ENCODE measurements around the gene NOS1.

NOS1 gene

GRCh38 chr12:117361347-117361751 lies at the start of gene NOS1:
Gene NOS1 (minus strand): TSS chr12:117361626. CDS start chr12:117331069, 30,557 bp downstream.
- TF ChIP-seq CTCF (IDR thresholded peaks at IDR 0.05; ENCODE audit: extremely low read depth, missing control alignments), result no peak
- no peak for DNase-seq (ENCODE audit: low spot score)

- TF ChIP-seq CTCF (IDR thresholded peaks at IDR 0.05; ENCODE audit: extremely low read depth, missing control alignments), result no peak
- no peak for DNase-seq (ENCODE audit: low spot score)
Observed at GRCh38 chr12:117409286-117409685, 47.9 kb upstream of the NOS1 start.

GRCh38 chr12:117408161-117408791 lies 46.9 kb upstream of the NOS1 start:
- no peak for DNase-seq (ENCODE audit: low spot score)
- no peak for TF ChIP-seq CTCF (IDR thresholded peaks at IDR 0.05; ENCODE audit: extremely low read depth, missing control alignments)

GRCh38 chr12:117404940-117405339 lies 43.5 kb upstream of the NOS1 start:
- no peak for DNase-seq (ENCODE audit: low spot score)
- TF ChIP-seq CTCF (IDR thresholded peaks at IDR 0.05; ENCODE audit: extremely low read depth, missing control alignments), result no peak

- no peak for TF ChIP-seq CTCF (IDR thresholded peaks at IDR 0.05; ENCODE audit: extremely low read depth, missing control alignments)
- DNase-seq (ENCODE audit: low spot score), result no peak
Observed at GRCh38 chr12:117404203-117404853, 42.9 kb upstream of the NOS1 start.

GRCh38 chr12:117403586-117404139 lies 42.2 kb upstream of the NOS1 start:
- no peak for TF ChIP-seq CTCF (IDR thresholded peaks at IDR 0.05; ENCODE audit: extremely low read depth, missing control alignments)
- DNase-seq (ENCODE audit: low spot score), result no peak

GRCh38 chr12:117402363-117402762 lies 40.9 kb upstream of the NOS1 start:
- TF ChIP-seq CTCF (IDR thresholded peaks at IDR 0.05; ENCODE audit: extremely low read depth, missing control alignments), result no peak
- DNase-seq (ENCODE audit: low spot score), result no peak

Data from GM20000 (cell line).